ENCODE data around the gene TMEM134.

DNA sequence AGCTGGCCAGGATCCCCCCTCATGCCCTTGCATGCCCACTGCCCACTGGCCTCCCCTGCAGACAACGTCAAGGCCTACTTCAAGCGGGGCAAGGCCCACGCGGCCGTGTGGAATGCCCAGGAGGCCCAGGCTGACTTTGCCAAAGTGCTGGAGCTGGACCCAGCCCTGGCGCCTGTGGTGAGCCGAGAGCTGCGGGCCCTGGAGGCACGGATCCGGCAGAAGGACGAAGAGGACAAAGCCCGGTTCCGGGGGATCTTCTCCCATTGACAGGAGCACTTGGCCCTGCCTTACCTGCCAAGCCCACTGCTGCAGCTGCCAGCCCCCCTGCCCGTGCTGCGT, 21.6 kb upstream of the TMEM134 start:
- TF ChIP-seq POLR2A (IDR thresholded peaks at IDR 0.05), result no peak
- TF ChIP-seq, protein P1, sequence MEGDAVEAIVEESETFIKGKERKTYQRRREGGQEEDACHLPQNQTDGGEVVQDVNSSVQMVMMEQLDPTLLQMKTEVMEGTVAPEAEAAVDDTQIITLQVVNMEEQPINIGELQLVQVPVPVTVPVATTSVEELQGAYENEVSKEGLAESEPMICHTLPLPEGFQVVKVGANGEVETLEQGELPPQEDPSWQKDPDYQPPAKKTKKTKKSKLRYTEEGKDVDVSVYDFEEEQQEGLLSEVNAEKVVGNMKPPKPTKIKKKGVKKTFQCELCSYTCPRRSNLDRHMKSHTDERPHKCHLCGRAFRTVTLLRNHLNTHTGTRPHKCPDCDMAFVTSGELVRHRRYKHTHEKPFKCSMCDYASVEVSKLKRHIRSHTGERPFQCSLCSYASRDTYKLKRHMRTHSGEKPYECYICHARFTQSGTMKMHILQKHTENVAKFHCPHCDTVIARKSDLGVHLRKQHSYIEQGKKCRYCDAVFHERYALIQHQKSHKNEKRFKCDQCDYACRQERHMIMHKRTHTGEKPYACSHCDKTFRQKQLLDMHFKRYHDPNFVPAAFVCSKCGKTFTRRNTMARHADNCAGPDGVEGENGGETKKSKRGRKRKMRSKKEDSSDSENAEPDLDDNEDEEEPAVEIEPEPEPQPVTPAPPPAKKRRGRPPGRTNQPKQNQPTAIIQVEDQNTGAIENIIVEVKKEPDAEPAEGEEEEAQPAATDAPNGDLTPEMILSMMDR (IDR thresholded peaks at IDR 0.05), result no peak

All from heart left ventricle (tissue), 13 donors.